Activated CD8-positive, alpha-beta memory T cell treated with anti-CD3 and anti-CD28 coated beads, Interleukin-2, amount 50 U/mL, for 48 hours (primary cell): ENCODE results near the gene ARHGEF12.

Experiments
- DNase-seq: peaks from one replicate; pipeline ENCODE4 v3.0.0-alpha.2; 2020

Gene ARHGEF12

GRCh38 chr11:120335908-120336640 is at the start of gene ARHGEF12:
Gene ARHGEF12, plus strand, starts transcription at chr11:120336413. Its CDS starts 831 bp downstream, at chr11:120337244.
- peak; percentile 91 for DNase-seq

DNA sequence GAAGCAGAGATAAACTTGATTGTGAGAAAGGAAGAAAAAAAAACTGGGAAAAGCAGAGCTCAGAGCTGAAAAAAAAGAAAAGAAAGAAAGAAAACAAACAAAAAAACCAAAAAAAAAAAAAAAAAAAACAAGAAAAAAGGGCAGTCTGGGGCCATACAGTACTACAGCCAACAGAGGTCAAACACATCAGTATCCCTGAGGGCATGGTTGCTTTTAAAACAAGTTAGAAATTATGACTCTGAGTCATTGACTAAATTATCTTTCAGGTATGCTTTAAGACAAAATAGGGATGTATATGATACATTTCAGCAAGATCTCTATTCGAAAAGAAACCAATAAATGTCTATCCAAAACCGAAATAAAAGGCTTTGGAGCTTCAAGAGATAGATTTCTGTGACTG is 48.2 kb upstream of the ARHGEF12 start:
- no peak for DNase-seq

DNA sequence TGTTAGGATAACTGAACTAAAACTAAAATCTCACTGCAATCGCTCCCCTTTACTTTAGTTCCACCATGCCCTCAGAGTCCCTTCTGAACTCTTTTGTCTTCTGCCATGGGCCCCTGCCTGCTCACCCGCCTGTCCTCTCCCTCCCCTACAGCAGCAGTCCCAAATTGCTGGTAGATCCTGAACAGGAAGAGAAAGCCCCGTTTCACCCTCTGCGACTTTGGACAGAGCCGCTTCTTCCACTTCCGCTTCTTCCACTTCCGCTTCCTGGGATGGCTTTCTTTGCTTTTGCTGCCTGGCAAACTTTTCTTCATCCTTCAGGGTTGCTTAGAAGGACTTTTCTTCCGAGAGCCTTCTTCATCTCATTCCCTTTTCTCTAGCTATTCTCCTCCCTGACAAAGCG is 46.8 kb upstream of the ARHGEF12 start:
- DNase-seq = no peak

DNA sequence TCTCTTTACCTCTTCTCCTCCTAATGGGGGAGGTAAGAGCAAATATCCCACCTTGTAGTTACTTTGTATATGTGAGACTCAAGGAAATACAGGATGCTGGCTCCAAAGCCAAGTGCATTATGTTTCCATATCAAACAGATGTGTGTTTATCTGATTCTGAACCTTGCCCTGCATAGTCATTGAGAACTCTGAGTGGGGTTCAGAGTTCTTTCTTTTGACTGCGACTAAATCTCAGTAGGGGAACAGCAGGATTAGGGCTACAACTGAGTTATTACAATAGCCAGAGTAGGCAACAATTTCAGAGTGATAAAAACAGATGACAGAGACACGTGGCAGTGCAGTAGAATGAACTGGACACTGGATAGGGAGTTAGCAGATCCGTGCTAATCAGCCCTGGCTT is 45.3 kb upstream of the ARHGEF12 start:
- no peak for DNase-seq

DNA sequence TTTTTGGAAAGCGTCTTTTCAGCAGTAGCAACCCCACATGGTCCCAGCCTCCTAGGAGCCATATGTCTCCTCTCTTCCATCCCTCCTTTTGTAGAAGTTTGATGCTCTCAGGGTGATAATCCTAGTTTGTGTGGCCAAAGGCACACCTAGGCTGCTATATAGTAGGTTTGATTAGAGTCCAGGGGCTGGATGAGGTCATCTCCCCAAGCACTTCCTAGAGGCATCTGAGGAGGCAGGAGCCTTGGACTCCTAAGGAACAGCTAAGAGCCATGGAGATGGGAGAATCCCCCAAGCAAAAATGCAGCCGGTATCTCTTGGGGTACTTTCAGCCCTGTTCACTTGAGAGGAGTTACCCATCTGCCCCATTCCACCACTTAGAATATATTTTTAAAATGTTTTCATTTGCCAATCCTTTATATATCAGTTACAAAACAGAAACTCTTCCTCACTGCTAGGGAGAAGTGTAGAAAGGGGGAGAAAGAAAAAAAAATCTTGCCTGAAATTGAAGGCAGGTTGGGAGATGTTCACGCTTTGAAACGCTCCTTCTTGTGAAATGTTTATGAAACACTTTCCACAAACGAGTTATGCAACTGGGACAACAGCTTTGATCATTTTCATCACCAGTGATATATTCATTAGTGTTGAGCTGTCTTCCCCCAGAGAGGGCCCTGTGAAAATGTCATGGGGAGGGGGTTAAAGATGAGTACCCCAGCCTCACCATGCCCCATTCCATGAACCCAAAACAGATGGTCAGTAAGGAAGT is 43.0 kb upstream of the ARHGEF12 start:
- no peak for DNase-seq

DNA sequence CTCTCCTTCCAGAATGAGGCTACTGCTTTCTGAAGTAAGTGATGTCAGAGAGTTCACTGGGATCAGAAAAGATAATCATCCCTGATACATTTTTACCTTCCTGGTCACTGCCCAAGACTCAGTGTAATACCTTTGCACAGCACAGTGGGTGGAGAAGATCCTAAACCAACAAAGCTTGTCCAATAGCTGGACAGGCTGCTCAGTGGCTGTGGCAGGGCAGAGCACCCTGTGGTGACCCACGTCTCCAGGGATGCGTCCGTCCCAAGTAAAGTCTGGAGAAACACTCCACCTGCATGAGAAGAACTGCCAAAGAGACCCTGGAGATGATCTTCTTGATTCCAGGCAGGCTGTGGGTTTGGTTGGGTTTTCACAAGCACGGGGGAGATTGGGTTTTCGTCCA is 42.1 kb upstream of the ARHGEF12 start:
- no peak for DNase-seq

DNA sequence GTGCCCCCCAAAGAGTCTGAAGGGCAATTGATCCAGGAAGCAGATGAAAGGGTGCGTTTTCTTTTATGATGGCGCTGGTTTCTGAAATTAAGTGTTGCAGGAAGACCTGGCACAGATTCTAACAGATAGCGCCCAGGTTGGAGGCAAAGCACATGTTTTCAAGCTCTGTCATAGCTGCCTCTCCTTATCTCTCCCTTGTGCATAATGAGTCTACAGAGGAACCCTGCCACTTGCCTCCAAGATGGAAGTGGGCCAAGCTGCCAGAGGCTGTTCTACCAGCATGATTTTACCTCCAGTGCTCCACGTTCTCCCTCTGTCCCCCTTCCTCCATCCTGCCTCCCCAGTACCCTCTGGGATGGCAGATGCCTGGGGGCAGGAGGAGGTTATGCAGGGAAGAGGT is 41.1 kb upstream of the ARHGEF12 start:
- DNase-seq = no peak

DNA sequence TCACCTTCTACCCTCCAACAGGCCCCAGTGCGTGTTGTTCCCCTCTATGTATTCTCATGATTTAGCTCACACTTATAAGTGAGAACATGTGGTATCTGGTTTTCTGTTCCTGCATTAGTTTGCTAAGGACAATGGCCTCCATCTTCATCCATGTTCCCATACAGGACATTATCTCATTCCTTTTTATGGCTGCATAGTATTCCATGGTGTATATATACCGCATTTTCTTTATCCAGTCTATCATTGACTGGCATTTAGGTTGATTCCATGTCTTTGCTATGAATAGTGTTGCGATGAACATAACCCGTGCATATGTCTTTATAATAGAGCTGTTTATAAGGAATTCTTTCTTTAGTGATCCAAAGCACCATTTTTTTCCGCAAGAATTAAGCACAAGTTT is 39.7 kb upstream of the ARHGEF12 start:
- DNase-seq = no peak

DNA sequence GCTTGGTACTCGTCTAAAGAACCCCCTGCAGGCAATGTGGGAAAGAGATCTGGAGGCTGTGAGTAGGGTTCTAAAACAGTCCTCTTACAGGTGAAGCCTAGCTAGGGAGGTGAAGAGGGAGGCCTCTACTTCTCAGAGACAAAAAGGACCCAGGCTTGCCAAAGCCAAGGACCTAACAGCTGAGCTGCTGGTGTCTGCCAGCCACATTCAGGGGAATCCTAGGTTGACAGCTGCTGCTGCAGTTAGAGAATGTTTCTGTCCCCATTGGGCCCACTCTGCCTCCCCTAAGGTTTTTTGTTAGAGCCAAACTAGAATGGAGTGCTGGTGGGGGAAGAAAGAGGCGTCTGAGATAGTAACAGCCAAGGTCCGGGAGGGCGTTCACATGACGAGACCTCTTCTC is 37.8 kb upstream of the ARHGEF12 start:
- no peak for DNase-seq

DNA sequence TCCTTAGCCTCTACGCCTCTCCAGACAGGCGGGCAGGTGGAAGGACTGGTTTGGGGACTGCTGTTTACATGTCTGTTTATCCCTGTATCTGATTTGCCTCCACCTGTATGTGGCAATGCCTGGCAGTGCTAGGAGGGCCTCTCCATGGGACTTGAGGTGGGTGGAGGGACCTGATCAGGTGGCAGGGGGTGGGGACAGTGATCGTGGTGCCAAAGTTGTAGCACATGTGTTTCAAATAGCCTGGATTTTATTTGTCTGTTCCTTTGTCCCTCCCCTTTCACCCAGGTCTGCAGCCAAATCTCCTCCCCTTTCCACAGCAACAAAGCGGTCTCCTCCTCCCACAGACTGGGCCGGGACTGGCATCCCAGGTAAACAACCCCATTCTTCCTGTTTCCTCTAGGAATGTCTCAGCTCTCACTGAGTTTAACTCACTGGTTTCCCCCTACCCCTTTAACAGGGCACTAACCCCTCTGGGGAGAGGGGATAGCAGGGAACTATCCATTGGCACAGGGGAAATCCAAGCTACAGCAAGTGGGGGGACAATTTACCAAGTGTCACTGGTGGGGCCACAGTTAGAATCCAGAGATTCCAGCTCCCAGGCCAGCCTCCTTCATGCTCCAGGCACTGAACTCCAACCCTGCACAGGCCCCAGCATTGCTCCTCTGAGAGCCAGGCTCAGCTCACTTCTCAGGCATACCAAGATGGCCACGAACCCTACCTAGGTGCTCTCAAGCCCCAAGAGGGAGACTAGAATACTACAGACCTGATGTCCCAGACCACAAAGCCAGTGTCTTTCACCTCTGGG is 34.0 kb upstream of the ARHGEF12 start:
- no peak for DNase-seq

GRCh38 chr11:120303004-120303637 is 33.1 kb upstream of the ARHGEF12 start:
- DNase-seq = peak; percentile 68

DNA sequence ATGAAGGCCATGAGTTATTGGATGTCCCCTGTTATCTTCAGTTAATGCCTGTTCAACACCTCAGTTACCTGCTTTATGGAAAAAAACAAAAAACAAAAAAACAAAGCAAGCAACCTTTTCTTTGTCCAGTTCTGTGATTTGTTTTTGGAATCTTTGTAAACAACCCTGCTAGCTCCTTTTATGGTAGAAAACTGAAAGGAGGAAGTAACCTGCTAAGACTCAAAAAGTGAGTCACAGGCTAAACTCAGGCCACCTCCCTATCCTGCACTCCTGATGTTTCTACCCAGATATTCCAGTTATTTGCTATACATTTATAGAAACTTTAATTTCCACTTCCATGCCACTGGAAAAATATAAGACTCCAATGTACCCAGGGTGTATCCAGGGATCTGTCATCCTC is 31.7 kb upstream of the ARHGEF12 start:
- no peak for DNase-seq

DNA sequence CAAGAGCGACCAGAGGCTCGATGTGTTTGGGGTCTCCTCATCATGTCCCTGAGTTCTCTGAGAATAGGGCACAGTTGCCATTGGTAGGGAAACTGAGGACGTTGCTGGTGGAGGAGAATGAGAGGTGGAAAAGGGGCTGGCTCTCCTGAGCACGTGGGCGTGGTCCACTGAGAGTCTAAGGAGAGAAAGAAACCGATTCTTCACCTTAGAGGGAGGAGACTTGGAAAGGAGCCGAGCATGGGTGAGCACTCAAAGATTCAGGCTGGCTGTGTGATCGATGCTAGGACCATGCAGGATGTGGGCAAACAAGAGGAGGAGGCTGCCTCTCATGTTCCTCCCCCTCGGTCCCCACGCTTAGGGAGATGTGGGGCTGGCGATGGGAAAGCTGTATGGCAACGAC is 30.9 kb upstream of the ARHGEF12 start:
- no peak for DNase-seq

DNA sequence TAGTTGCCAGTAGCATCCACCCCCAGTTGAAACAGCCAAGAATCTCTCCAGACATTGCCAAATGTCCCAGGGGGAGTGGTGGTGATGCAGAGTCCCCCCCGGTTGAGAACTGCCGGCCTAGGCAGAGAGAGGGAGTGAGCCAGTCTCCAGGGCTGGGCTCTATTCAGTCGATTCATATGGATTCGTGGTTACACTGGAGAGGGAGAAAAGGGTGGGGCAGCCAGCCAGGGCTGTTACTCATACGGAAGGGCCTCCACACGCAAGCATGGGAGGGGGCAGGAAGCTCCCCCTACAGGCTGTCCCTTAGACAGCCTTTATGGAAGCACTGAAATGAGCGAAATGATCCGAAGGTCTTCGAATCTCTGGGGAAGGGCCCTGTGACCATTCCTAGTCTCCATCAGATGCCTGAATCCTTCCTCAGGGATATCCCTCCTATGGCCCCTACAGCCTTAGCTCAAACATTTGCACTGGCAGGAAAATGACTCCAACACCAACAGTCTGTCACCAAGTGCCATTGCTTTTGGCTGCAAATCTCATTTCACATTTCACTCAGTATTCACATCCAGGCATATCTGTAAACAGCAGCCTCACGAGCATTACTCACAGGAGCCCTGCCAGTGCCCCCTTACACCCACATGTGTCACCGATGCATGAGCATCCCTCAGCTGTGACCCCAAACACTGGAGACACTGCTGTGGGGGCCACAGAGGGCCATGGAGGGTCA is 29.5 kb upstream of the ARHGEF12 start:
- no peak for DNase-seq

GRCh38 chr11:120307476-120307875 is 28.7 kb upstream of the ARHGEF12 start:
- no peak for DNase-seq

GRCh38 chr11:120308081-120308480 is 28.1 kb upstream of the ARHGEF12 start:
- DNase-seq = no peak

DNA sequence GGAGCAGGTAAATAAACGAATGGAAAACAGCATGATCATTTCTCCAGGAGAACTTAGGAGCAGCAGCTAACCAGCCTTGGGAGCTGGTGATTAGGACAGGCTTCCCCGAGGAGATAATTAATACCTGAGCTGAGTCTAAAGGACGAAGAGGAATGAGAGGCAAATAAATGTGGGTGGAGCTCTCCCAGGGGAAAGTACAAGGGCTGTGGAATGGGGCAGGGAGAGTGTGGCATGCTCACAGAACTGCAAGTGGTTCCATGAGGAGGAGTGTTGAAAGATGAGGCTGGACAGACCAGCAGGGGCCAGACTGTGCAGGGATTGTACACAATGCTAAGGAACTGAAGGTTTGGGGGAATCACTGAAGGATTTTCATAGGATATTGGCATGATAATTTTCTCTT is 25.3 kb upstream of the ARHGEF12 start:
- no peak for DNase-seq

DNA sequence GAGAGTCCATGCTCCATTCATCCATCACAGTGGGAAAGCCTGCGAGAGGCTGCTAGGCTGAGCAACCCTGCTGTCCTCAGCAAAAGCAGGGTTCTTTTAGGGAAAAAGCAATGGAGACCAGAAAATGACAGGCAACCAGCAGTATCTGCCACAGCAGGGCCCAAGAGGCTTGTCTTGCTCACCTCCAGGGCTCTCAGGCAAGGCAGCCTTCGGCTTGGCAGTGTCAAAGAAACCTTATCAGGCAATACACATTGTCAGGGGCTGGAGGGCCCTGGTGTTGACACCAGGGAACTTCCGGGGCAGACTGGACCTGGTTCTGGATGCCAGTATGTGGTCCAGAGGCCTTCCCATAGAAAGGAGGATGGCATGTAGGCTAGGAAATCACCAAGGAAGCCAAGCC is 21.4 kb upstream of the ARHGEF12 start:
- DNase-seq = no peak

DNA sequence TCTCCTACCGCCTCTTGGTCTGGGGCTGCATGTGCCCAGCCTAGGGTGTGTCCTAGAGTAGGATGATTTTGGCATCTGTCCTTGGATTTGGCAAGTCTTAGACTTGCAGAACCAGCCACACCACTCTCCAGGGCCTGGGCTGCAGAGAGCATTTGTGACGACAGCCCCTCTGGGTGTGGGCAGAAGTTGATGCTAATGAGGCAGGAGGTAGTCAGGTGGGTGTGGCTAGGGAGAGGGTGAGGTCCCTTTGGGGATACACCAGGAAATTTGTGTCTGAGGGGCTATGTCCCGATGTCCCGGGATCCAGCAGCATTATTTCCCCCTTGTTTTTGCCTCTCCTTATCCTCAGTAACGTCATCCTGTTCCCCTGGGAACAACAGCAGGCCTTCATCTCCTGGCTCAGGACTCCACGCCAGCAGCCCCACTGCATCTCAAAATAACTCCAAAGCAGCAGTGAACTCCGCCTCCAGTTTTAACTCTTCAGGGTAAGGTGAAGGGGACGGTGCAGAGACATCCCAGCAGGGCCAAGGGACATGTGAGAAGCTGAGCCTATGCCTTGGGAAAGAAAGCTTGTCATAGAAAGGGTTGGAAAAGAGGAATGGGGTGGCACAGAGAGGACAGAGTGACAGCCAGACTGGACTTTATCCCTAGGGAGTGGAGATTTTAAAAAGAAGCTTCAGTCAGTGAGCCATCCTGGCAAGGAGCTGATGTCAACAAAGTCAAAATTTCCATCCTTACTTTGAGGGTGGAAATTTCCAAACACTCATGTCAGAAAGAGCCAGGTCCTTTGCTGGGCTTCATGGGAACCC is 19.1 kb upstream of the ARHGEF12 start:
- no peak for DNase-seq

DNA sequence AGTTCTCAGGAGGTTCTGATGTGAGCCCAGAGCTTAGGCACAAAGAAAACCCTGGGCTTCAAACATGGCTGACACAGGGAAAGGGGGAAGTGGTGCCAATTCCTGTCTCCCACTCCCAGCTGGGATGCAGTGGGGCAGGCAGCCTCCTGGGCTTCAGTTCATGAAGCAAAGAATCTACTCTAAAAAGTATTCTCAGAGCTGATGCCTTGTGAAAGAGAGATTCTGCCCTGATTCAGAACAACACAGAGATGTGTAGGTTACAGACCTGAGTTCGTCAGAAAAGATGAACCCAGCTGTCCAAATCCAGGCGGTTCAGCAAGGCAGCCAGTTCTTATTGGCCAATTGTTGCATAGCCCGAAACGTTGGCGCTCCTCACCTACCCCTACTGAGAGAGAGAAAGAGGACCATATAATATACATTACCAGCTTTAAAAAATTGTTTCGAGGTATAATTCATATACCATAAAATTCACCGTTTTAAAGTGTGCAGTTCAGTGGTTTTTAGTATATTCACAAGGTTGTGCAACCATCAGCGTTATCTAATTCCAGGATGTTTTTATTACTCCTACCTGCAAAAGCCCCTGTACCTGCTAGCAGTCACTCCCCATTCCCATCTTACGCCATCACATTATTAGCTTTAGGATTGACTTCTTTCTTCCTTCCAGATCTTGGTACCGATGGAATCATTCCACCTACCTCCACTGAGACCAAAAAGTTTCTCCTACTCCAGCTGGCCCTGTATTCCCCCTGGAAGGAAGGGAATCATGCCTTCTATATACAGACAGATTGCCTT is 18.3 kb upstream of the ARHGEF12 start:
- DNase-seq = no peak

DNA sequence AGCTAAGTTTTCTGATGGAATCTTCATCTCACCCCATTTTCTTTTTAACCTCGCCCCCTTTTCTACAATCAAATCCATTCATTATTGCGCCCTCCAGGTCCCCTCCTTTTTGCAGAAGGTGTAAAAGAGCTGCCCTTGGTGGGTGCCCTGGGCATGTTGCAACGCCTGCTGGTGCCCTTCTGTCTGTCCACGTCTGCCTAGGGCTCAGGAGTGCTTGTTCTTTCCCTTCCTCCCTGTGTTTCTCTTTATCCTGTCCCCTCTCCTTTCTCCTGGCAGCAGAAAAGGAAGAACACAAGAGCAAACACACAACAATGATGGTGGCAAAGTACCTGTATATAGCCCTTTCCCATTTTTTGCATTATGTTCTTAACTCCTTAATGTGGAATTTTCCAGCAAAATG is 17.3 kb upstream of the ARHGEF12 start:
- DNase-seq = no peak
